Measurements from ENCODE around the gene CAPZB.
A peak's percentile ranks its signal among the peaks of the same experiment; 100 is the strongest.

CAPZB gene

GRCh38 chr1:19342894-19343616 lies 142.3 kb downstream of the CAPZB start:
- no peak for DNase-seq

- DNase-seq: no peak
These were observed 143.1 kb downstream of the CAPZB start for GRCh38 chr1:19342062-19342750.

- DNase-seq: peak; percentile 91
These were observed 143.9 kb downstream of the CAPZB start for GRCh38 chr1:19341201-19342061.

DNA sequence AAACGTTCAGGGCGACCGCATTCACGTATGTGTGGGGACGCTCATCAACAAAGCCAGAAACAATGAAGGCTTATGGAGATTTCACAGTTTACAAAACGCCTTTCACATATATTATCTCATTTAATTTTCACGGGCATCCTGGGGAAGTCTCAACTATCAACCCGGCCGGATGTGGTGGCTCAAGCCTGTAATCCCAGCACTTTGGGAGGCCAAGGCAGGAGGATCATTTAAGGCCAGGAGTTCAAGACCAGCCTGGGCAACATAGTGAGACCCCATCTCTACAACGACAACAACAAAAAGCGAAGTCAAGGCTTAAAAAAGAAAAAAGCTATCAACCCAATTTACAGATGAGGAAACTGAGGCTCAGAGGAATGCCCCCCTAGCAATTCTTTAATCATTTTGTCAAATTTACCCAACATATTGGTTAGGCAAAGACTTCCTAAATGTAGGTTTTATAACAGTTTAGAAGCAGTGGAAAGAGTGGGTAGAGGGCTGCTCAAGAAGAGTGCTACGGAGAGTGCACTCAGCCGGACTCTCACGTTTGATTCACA lies 144.9 kb downstream of the CAPZB start:
- no peak for DNase-seq

- DNase-seq: no peak
These were observed 146.0 kb downstream of the CAPZB start for GRCh38 chr1:19339214-19339861.

DNA sequence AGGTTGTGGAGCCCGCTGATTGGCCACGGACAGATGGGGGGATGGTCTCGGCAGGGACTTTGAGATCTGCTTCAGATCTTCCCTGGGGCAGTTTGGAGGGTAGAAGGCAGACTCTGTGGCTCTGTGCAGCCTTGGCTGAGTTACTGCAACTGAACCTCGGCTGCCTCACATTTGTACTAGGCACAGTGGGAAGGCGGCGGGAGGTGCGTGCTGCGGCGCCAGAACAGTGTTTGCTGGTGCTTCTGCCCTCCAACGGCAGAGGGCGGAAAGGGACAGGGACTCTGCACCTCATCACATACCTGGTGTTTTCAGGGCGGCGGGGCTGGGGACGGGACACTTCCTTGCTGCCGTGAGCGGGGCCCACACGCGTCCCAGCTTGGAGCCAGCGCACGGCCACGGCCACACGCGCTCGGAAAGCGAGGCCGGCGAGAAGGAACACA lies 147.0 kb downstream of the CAPZB start:
- DNase-seq: no peak

GRCh38 chr1:19337289-19337688 lies 148.1 kb downstream of the CAPZB start:
- no peak for DNase-seq

GRCh38 chr1:19336543-19336942 lies 148.8 kb downstream of the CAPZB start:
- DNase-seq: peak; percentile 78

GRCh38 chr1:19333587-19334354 lies 151.6 kb downstream of the CAPZB start:
- no peak for DNase-seq

DNA sequence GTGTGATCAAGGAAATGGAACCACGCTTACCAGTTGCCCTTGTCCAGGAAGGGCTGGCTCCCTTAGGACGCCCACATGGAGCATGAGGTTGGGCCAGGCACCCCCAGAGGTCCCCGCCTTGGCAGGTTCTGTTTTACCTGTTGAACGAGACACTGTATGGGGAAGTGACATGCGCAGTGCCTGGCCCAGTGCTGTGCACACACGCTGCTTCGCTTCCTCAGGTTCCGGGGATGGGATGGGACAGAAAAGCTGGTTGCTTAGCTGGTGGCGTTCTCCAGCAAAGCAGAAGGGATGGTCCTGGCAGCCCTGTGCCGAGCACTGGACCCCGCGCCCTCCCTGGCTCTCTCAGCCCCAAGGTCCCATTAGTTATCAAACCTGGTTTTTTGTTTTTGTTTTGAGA lies 152.5 kb downstream of the CAPZB start:
- DNase-seq: no peak

DNA sequence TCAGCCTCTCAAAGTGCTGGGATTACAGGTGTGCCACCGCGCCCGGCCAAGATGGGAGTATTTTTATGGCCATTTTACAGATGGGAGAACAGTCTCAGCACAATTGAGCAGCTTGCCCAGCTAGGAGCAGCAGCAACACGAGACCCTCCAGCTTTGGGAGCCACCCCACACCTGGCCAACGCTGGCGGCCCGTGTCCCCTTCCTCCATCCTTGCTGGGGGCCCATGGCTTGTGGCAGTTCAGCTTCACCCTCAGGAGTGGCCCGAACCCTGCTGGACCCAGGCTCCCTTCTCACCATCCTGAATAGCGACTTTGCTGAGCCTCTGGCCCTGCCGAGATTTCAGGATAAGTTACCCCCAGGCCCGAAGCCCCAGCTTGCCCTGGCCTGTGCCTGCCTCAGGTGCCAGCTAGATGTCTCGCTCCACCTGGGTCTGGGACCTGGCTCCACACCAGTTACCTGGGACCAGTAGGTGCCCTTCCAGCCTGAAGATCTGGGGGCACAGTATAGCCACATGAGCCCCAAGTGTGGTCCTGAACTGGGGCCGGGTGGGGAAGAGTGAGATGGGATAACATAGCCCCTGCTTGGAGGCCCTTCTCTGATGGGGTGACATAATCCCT lies 154.0 kb downstream of the CAPZB start:
- no peak for DNase-seq

DNA sequence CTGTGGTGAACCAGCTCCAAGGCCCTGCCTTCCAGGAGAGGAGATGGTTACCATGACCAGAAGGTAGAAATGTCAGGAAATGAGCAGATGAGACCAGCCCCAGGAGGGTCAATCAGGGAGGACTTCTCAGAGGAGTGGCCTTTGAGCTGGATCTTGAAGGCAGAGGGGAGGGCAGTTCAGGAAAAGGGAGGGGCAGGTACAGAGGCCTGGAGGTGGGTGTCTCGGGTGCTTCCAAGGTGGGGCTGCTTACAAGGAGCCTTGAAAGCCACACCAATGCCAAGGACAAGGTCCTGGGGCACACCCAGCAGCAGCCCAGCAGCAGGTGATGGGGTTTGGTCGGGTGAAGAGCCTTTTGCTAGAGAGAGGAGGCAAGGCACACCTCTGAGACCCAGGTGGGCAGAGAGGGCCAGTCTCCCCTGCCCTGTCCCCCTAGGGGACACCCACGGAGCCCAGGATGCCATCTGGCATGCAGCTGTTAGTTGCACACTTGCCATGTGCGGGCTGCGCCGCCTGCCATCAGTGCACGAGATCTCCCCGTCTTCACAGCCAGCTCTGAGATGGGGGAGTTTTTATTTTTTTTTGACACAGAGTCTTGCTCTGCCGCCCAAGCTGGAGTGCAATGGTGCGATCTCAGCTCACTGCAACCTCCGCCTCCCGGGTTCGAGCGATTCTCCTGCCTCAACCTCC lies 154.7 kb downstream of the CAPZB start:
- no peak for DNase-seq

GRCh38 chr1:19329611-19330010 lies 155.7 kb downstream of the CAPZB start:
- no peak for DNase-seq

GRCh38 chr1:19329188-19329587 lies 156.2 kb downstream of the CAPZB start:
- DNase-seq: no peak

GRCh38 chr1:19328486-19328885 lies 156.9 kb downstream of the CAPZB start:
- no peak for DNase-seq

- no peak for DNase-seq
These were observed 157.6 kb downstream of the CAPZB start for GRCh38 chr1:19327736-19328135.

DNA sequence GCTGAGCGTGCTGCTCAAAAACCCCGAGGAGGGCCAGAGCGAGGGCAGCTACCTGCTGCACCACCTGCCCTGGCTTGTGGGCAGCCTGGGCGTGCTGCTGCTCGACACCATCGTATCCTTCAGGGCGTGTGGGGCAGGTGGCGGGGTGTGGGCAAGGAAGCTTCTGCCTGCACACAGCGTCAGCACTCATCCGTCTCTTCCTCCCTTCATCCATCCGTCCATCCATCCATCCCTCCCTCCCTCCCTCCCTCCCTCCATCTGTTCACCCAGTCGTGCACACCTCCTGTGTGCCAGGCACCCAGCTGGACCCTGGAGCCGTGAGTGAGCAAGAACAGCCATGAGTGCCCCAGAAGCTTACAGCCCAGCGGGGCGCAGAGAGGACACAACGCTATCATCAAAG lies 158.0 kb downstream of the CAPZB start:
- no peak for DNase-seq

DNA sequence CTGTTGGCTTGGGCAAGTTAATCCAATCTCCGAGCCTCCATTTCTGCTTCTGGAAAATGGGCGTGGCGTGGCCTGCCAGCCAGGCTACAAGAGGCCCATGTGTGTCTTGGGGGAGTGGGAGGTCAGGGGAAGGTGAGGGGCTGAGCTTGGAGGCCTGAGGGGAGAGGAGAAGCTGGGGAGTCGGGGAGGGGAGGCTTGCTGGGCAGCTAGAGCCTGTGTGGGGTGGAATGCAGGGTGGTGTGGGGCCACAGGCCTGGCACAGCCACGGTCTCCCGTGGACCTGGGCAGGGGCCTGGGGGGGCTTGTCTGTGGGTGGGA lies 158.6 kb downstream of the CAPZB start:
- DNase-seq: no peak

DNA sequence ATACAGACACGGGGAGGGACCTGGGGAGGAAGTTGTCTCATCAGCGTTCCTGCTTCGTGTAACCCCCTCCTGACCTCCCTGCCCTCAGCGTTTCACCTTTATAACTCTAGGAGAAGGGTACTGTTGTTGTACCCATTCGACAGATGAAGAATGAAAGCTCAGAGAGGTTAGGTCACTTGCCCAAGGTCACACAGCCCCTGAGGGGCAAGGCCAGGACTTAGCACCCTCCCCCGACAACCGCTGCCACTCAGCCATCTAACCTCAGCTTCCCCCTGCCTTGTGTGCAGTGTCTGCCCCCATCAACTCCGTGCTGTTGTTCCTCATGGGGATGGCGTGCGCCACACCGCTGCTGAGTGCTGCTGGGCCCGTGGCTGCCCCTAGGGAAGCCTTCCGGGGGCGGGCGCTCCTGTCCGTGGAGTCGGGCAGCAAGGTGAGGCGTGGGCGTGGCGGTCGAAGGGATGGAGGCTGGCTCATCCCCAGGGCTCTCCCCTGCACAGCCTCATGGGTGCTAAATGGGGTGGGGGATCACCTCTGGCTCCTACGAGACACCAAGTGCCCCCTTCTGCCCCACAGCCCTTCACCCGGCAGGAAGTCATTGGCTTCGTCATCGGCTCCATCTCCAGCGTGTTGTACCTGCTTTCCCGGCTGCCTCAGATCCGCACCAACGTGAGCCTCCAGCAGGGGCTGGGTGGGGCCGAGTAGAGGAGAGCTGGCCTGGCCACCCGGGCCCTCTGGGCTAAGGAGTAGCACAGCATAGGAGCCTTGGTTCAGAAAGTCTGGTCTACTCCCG lies 159.2 kb downstream of the CAPZB start:
- DNase-seq: no peak

GRCh38 chr1:19325368-19325957 lies 159.9 kb downstream of the CAPZB start:
- DNase-seq: no peak

Data from activated effector memory CD4-positive, alpha-beta T cell treated with anti-CD3 and anti-CD28 coated beads, Interleukin-2, amount 50 U/mL, for 16 hours (primary cell).